IPS-11a (cell line): ENCODE measurements around the gene CHST2.
"Not testable (repeated sequence)": the region's sequence is repeated elsewhere in the genome, so short reads cannot be mapped to it uniquely, and the experiment has no call there.

ENCODE experiments used
- H3K4me3 ChIP-seq: one replicate; pipeline ENCODE4 v1.5.1; 2013; ENCODE audit warnings: low read depth, low read length, control low read depth

The CHST2 gene

GRCh38 chr3:143119009-143119914 lies at the start of gene CHST2:
TSS of gene CHST2 (plus strand) at chr3:143119771. CDS start at chr3:143120817, 1,046 bp downstream.
- H3K4me3 ChIP-seq = peak within 1 kb of the TSS; percentile 81

GRCh38 chr3:143070977-143071551 lies 48.5 kb upstream of the CHST2 start:
- H3K4me3 ChIP-seq = no peak overlapping the region

- H3K4me3 ChIP-seq = no peak overlapping the region
Observed at GRCh38 chr3:143071776-143072175, 47.8 kb upstream of the CHST2 start.

GRCh38 chr3:143072298-143073020 lies 47.1 kb upstream of the CHST2 start:
- H3K4me3 ChIP-seq = not testable (repeated sequence)

- H3K4me3 ChIP-seq = not testable (repeated sequence)
Observed at GRCh38 chr3:143073541-143073940, 46.0 kb upstream of the CHST2 start.

GRCh38 chr3:143073983-143074382 lies 45.6 kb upstream of the CHST2 start:
- H3K4me3 ChIP-seq = not testable (repeated sequence)

GRCh38 chr3:143078883-143079282 lies 40.7 kb upstream of the CHST2 start:
- no peak overlapping the region for H3K4me3 ChIP-seq

GRCh38 chr3:143080196-143080595 lies 39.4 kb upstream of the CHST2 start:
- H3K4me3 ChIP-seq = no peak overlapping the region

GRCh38 chr3:143081365-143081764 lies 38.2 kb upstream of the CHST2 start:
- no peak overlapping the region for H3K4me3 ChIP-seq

GRCh38 chr3:143081844-143082778 lies 37.5 kb upstream of the CHST2 start:
- no peak overlapping the region for H3K4me3 ChIP-seq

- H3K4me3 ChIP-seq = no peak overlapping the region
Observed at GRCh38 chr3:143083781-143084180, 35.8 kb upstream of the CHST2 start.

GRCh38 chr3:143084856-143085731 lies 34.5 kb upstream of the CHST2 start:
- H3K4me3 ChIP-seq = no peak overlapping the region

- no peak overlapping the region for H3K4me3 ChIP-seq
Observed at GRCh38 chr3:143088835-143089234, 30.7 kb upstream of the CHST2 start.

GRCh38 chr3:143089965-143090364 lies 29.6 kb upstream of the CHST2 start:
- H3K4me3 ChIP-seq = no peak overlapping the region

GRCh38 chr3:143090486-143090885 lies 29.1 kb upstream of the CHST2 start:
- no peak overlapping the region for H3K4me3 ChIP-seq

GRCh38 chr3:143090976-143091837 lies 28.4 kb upstream of the CHST2 start:
- H3K4me3 ChIP-seq = no peak overlapping the region

- no peak overlapping the region for H3K4me3 ChIP-seq
Observed at GRCh38 chr3:143092191-143092590, 27.4 kb upstream of the CHST2 start.

- H3K4me3 ChIP-seq = no peak overlapping the region
Observed at GRCh38 chr3:143095813-143096212, 23.8 kb upstream of the CHST2 start.
